Measurements from ENCODE around the gene ZNF774. TPM values are rescaled to one million over a fixed set of nuclear protein-coding genes. Genes with fewer than 3 reads are reported as not detected.

The ZNF774 gene
- total RNA-seq, 1 experiment from 2014 or later: 4.0 TPM

DNA sequence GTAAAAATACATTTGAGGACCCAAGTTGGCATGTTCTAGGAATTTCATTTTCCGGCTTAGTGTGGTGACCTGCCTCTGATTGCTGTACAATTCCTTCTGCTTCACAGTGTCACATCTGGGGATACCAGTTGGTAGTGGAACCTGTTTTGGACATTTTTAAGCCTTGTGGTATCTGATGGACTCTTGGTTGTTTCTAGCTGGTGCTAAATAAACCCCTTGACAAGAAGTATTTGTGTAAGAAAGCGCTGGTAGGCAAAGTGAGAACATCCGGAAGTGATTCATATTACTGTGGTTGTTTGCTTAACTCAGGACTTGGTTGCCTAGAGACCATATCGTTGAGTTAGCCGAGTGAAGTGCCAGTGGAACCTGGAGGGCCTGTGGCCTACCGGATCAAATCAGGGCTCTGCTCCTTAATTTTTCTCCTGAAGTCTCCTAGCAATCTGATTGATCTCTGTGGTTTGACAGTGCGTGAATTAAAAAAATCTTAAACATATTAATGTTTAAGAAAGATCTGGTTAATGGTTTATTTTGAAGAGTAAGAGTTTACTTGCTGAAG lies 48.8 kb downstream of the ZNF774 start:
- intact Hi-C loops (cut with micrococcal nuclease): loop anchor here (1.0 kb wide), 1 partner anchor 13 kb away; the partner anchor contains the start of gene IQGAP1
- H3K9me2 ChIP-seq (ENCODE audit: insufficient read depth): no peaks in the 10 kb centered on the region
- peak overlapping the region; percentile 22 to 50 for H3K4me3 ChIP-seq (replicated peaks in 1 of 2; ENCODE audit: low read depth in 1 of 2, low read length in 2 of 2)
- H3K9me3 ChIP-seq (ENCODE audit: control insufficient read depth in 1 of 2, insufficient read depth in 1 of 2, low read depth in 1 of 2, low read length in 2 of 2): no peaks in the 10 kb centered on the region
- H3K4me1 ChIP-seq (ENCODE audit: control insufficient read depth in 1 of 2, insufficient read depth in 2 of 2, low read length in 2 of 2): peaks cover 43 to 51% of the 10 kb centered on the region in 2 experiments
- H3K9ac ChIP-seq (ENCODE audit: low read length): peak overlapping the region; percentile 60
- H3K4me2 ChIP-seq (ENCODE audit: low read length): peak overlapping the region; percentile 81
- CTCF ChIA-PET: interaction anchor here (1.7 kb wide), 1 partner anchor 81 kb away, joined by 4 read pairs; no protein-coding TSS in a partner anchor
- no peak overlapping the region for H2AFZ ChIP-seq (ENCODE audit: low read depth, low read length, poor library complexity, severe bottlenecking)
- H4K20me1 ChIP-seq (ENCODE audit: insufficient read depth): no peaks in the 10 kb centered on the region
- POLR2A ChIA-PET: interaction anchor here (2.1 kb wide), 1 partner anchor 12 kb away, joined by 13 read pairs; the partner anchor contains the start of gene IQGAP1
- no TSS peak for BruUV-seq (replicated peaks)
- RAD21 ChIA-PET (ENCODE audit: low non-redundant PET in 1 of 2, low total read pairs in 2 of 2, uncharacterized antibody in 2 of 2, unreplicated experiment in 2 of 2): interaction anchor here in 1 of 2 experiments (1.0 kb wide), 1 partner anchor 13 kb away, joined by 3 read pairs; the partner anchor contains the start of gene IQGAP1
- peaks cover 94% of the 10 kb centered on the region for H3K79me2 ChIP-seq (ENCODE audit: insufficient read depth, low read length)
- peak; percentile 91 for DNase-seq (ENCODE audit: low read depth, low spot score)
- peak; percentile 89 for ATAC-seq
- H3K36me3 ChIP-seq (ENCODE audit: control insufficient read depth in 1 of 2, insufficient read depth in 2 of 2, low read length in 2 of 2): no peaks in the 10 kb centered on the region
- peak overlapping the region; percentile 76 for H3K27ac ChIP-seq (ENCODE audit: low read depth, low read length)
- no peaks in the 10 kb centered on the region for H3K27me3 ChIP-seq (ENCODE audit: insufficient read depth, low read length)
- no peak; the same call in 1 of the 2 replicates for TF ChIP-seq ZFX (IDR thresholded peaks at IDR 0.05)
- TF ChIP-seq YY1 (IDR thresholded peaks at IDR 0.05; ENCODE audit: extremely low read depth, insufficient replicate concordance, low read depth, low read length): no peak
- TF ChIP-seq CEBPB (IDR thresholded peaks at IDR 0.05; ENCODE audit: low read depth): peak; percentile 81
- peak; percentile 74 for TF ChIP-seq SP1 (IDR thresholded peaks at IDR 0.05; ENCODE audit: low read depth)
- peak; percentile 19; the same call in 1 of the 2 replicates for TF ChIP-seq POLR2AphosphoS5 (IDR thresholded peaks at IDR 0.05; ENCODE audit: low read depth, low read length)
- TF ChIP-seq SIN3A (IDR thresholded peaks at IDR 0.05; ENCODE audit: low read depth): peak; percentile 34; the same call in 1 of the 2 replicates
- TF ChIP-seq EZH2 (IDR thresholded peaks at IDR 0.05): no peak
- TF ChIP-seq CBX3 (IDR thresholded peaks at IDR 0.05; ENCODE audit: low read depth): no peak
- no peak for TF ChIP-seq EZH2phosphoT487 (IDR thresholded peaks at IDR 0.05; ENCODE audit: borderline replicate concordance)
- TF ChIP-seq EGR1 (IDR thresholded peaks at IDR 0.05; ENCODE audit: low read depth): no peak
- TF ChIP-seq, protein P1, sequence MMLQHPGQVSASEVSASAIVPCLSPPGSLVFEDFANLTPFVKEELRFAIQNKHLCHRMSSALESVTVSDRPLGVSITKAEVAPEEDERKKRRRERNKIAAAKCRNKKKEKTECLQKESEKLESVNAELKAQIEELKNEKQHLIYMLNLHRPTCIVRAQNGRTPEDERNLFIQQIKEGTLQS (IDR thresholded peaks at IDR 0.05): no peak
- no peak for TF ChIP-seq SRF (IDR thresholded peaks at IDR 0.05; ENCODE audit: low read depth)
- peak; percentile 83 for TF ChIP-seq FOSL1 (IDR thresholded peaks at IDR 0.05; ENCODE audit: low read depth)
- peak; percentile 88 for TF ChIP-seq JUND (IDR thresholded peaks at IDR 0.05)
- TF ChIP-seq, protein P2, sequence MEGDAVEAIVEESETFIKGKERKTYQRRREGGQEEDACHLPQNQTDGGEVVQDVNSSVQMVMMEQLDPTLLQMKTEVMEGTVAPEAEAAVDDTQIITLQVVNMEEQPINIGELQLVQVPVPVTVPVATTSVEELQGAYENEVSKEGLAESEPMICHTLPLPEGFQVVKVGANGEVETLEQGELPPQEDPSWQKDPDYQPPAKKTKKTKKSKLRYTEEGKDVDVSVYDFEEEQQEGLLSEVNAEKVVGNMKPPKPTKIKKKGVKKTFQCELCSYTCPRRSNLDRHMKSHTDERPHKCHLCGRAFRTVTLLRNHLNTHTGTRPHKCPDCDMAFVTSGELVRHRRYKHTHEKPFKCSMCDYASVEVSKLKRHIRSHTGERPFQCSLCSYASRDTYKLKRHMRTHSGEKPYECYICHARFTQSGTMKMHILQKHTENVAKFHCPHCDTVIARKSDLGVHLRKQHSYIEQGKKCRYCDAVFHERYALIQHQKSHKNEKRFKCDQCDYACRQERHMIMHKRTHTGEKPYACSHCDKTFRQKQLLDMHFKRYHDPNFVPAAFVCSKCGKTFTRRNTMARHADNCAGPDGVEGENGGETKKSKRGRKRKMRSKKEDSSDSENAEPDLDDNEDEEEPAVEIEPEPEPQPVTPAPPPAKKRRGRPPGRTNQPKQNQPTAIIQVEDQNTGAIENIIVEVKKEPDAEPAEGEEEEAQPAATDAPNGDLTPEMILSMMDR (IDR thresholded peaks at IDR 0.05 in 2 of 3, conservative IDR thresholded peaks at IDR 0.05 in 1 of 3; ENCODE audit: borderline replicate concordance in 1 of 3, insufficient read depth in 1 of 3, low read depth in 2 of 3, low read length in 2 of 3): no peak
- TF ChIP-seq RAD21 (IDR thresholded peaks at IDR 0.05; ENCODE audit: low read depth): 0 out of 2 replicates have a peak, but pooled peaks have one; percentile 15
- TF ChIP-seq ZNF274 (IDR thresholded peaks at IDR 0.05; ENCODE audit: low read depth, low read length): no peak
- peak; percentile 54 for TF ChIP-seq ELF1 (IDR thresholded peaks at IDR 0.05; ENCODE audit: borderline replicate concordance, low read depth)
- TF ChIP-seq POLR2A (IDR thresholded peaks at IDR 0.05; ENCODE audit: borderline replicate concordance, extremely low read depth, insufficient read depth, insufficient read length): no peak
- TF ChIP-seq TCF7L2 (IDR thresholded peaks at IDR 0.05; ENCODE audit: borderline replicate concordance, extremely low read depth, insufficient read depth, insufficient read length): no peak
- TF ChIP-seq, protein P3, sequence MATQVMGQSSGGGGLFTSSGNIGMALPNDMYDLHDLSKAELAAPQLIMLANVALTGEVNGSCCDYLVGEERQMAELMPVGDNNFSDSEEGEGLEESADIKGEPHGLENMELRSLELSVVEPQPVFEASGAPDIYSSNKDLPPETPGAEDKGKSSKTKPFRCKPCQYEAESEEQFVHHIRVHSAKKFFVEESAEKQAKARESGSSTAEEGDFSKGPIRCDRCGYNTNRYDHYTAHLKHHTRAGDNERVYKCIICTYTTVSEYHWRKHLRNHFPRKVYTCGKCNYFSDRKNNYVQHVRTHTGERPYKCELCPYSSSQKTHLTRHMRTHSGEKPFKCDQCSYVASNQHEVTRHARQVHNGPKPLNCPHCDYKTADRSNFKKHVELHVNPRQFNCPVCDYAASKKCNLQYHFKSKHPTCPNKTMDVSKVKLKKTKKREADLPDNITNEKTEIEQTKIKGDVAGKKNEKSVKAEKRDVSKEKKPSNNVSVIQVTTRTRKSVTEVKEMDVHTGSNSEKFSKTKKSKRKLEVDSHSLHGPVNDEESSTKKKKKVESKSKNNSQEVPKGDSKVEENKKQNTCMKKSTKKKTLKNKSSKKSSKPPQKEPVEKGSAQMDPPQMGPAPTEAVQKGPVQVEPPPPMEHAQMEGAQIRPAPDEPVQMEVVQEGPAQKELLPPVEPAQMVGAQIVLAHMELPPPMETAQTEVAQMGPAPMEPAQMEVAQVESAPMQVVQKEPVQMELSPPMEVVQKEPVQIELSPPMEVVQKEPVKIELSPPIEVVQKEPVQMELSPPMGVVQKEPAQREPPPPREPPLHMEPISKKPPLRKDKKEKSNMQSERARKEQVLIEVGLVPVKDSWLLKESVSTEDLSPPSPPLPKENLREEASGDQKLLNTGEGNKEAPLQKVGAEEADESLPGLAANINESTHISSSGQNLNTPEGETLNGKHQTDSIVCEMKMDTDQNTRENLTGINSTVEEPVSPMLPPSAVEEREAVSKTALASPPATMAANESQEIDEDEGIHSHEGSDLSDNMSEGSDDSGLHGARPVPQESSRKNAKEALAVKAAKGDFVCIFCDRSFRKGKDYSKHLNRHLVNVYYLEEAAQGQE (IDR thresholded peaks at IDR 0.05; ENCODE audit: low read depth): no peak
